Measurements from ENCODE around the gene GRID1.

The GRID1 gene

DNA sequence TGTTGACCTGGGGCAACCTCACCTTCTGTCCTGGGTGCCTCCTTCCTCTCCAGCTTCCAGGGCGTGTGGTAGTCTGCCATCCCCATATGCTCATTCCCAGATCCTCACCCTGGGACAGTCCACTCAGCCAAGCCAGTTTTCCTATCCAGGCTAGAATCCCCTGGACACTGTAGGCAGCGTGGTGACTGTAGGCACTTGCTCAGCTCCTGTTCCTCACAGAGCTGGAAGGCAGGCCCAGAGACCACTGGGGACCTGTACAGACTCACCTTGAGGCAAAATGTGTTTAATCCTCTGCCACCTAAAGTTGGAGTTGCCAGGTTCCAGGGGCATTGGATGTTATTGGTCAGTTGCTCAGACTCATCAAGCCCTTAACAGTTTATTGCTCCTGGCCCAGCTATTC, 2.4 kb upstream of the GRID1 start:
- DNase-seq, result peak; percentile 3

DNA sequence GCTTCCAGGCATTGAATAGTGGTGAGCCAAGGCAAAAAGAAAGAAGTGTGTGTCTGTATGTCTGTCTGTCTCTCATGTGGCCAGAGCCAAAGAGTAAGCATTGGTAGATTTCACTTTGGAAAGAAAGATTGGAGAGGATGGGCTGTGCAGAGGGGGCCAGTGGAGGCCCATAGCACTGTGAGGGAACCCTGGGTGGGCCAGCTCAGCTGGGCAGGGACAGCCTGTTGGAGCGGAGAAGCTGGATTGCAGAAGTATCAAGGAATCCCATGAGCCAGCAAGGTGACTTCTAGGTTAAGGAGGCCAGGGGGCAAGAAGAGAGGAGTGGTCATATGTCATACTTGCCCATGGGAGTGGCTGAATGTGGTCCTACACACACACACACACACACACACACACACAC, 1.5 kb upstream of the GRID1 start:
- DNase-seq, result no peak

DNA sequence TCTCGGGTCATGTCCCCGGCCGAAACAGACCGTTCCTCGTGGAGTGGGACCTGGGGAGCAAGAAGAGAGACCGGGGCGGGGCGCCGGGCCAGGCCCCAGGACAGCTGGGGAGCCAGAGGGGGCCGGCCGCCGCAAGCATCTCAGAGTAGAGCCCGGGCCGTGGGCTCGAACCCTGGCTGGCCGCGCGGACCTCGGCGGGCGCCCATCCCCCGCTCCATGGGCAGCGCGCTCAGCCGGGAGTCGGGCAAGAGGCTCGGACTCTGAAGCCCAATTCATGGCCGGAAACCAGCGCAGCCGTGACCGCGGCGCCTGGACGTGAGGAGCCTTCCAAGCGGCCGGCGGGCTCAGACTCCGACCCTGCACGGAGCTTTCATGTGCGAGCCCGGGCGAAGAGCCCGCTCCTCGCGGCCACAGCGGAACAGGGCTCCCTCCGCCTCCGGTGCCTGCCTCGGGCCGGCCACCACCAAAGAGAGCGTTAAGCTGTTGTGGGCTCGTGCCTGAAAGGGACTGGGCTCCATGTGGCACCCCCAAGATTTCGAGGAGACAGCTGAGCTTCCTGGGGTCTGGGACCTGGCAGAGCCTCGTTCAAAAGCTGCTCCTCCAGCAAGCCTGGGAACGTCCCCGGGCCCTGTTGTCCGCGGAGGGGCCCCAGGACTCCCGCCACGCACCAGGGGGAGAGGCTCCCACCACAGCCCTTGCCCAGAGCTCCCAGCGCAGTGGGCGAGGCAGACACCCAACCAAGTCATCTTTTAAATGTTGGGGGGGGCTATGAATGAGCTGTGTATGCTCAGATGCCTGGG, 757 bp upstream of the GRID1 start:
- peak; percentile 10 for DNase-seq

DNA sequence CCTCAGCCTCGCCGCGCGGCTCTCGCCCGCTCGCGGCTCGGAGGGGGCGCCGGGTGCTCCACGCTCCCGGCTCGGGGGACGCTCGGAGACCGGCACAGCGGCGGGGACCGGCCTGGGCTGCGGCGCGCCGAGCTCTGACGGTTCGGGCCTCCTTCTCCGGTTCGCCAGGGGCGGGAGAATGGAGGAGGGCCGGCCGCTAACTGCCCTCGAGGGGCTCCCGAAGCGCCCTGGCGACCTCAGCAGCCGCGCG, 232 bp upstream of the GRID1 start:
- DNase-seq, result peak; percentile 14

DNA sequence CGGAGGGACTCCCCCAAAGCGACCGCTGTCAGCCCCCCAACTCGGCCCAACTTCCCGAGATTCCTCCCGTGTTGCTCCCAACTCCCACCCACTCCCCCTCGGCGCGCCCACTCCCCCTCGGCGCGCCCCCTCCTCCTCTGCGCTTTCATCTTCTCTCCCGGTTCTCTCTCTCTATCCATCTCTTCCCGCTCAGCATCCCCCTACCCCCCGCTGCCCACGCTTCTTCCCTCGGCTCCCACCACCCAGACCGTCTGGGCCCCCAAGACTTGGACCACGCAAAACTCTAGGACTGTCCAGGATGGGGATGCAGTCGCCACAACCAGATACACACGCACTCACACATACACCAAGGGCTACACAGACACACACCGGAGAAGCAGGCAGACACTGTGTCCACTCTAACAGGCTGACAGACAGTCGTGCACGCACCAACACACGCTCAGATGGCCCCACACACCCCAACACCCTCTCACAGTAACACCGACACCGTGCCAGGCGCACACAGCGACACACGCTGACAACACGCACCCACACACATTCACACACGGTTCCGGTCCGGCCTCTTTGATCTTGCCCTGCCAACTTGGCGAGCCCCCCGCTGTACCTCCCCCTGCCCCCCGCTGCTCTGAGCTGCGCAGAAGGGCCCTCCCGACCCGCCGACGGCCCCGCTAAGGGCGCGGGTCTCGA, 1.1 kb downstream of the GRID1 start:
- peak; percentile 11 for DNase-seq

DNA sequence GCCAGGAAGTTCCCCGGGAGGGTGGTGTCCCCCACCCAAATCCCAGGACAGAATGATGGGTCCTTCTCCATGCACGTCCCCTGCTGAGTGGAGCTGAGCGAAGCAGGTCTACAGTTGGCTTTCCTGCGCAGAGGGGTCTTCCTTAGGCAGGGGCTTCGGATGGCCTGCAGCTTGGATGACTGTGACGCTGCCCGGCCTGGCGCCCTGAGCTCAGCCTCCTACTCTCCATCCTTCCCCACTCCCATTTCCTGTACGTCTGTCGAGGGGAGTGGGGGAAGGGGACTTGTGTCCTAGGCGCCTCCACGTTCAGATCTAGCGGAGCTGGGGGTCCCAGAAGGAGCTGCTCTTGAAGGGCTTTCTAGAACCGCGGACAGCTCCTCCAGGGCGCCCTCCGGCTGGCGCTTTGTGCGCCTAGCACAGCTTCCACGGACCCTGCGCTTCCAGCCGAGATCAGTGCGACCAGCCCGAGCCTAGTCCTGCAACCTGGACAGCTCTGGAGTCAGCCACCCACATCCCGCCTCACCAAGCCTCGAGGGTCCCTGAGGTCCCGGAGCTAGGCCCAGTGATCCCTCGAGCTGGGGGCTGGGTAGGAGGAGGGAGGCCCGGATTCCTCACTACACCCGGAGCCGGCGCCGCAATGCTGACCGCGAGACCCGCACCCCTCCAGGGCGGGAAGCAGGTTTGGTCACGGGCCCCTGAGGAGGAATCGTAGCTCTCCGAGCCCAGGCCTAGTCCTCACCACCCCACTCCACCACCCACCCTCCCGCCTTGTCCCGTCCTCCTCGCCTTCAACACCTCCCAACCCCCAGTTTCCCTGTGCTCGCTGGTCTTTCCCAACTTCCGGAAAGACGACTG, 1.9 kb downstream of the GRID1 start:
- DNase-seq, result peak; percentile 12

DNA sequence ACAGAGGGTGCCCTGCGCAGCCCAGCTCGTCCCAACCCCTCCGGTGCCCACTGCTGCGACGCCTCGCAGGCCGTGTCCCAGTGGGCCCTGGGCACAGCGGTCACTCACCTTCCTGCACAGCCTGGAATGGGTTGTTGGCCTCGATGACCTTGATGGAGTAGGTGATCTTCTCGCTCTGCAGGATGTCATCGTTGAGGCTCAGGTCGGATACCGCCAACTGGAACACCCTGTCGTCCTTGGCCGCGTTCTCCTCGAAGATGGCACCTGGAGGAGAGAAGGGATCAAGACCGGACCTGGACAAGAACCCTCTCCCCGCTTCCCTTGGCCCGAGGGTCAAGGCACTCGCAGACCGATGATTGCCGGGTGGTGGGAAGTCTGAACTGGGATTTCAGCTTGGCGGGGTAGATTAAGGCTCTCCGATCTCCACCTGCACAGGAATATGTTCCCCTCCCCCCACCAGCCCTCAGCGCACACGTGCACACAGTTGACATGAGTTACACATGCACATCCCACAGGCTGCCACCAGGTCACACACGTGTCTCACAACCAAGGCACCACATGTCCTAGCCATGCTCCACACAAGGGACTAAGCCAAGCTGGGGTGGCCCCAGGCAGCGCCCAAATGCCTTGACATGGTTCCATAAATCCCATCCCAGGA, 2.6 kb downstream of the GRID1 start:
- peak; percentile 9 for DNase-seq

DNA sequence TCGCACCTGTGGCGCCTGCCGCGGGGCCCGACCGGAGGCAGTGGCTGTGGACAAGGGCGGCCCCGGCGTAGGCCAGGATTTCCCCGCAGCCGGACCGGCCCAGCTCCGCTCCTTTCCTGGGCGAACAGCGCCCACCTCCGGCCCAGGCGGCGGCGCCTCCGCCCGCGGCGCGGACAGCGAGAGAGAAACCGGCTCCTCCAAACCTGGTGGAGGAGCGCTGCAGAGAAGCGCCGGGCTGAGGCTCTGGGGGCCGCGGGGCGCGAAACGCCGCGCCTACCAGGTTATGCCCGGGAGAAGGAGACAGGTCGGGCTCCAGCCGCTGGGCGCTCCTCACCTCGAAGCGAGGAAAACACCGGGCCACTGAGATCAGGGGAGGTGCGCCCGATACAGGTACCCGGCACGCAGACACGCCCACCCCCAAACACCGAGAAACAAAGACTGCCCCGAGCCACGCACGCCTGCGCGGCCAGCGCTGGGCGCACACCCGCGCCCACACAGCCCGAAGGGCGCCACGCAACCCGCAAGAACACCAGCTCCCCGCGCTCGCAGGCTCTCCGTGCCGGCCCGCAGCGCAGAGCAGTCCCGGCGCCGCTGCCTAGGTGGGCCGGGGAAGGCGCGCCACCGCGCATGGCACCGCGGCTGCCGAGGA, 3.3 kb downstream of the GRID1 start:
- peak; percentile 13 for DNase-seq

DNA sequence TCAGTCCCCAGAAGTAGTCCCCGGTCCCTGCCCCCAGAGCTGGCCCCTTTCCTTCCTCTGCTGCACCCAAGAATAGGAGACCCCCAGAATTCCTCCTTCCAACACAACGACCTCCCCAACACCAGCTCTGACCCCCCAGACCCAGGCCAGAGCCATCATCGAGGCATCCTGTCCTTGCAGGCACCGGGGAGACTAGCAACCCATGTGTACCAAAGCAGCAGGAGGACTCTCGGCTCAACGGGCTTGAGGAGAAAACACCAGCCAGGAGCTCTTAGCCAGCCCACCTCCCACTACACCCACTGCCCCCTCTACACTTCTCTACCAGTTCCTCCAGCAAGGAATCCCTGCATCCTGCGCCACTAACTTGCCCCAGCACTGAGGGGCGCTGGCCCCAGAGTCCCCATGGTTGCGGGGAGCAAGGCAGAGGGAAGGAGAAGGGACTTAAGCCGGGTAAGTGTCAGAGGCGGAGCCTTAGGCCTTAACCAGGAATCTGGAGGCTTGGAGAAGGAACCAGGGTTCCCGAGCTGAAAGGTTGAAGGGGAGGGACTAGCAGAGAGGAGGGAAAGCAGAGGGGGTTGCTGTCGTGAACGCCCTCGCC, 3.9 kb downstream of the GRID1 start:
- DNase-seq, result peak; percentile 4

DNA sequence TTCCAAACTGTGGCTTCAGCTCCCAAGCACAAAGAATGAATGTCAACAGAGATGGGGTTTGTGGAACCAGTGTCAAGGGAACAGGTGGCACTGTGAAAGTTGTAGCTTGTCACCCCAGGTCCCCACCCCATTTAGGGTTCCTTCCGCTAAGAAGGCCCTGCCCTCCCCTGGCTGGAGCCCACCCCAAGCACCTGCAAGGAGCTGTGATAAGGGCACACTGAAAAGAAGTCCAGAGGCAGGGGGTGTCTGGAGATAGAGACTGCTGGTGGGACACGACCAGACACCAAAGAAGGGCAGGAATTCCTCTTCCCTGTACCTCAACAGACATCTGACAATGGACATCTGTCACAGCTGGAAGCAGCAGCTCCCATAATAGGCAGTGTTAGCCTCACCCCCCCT, 4.5 kb downstream of the GRID1 start:
- DNase-seq, result peak; percentile 4

DNA sequence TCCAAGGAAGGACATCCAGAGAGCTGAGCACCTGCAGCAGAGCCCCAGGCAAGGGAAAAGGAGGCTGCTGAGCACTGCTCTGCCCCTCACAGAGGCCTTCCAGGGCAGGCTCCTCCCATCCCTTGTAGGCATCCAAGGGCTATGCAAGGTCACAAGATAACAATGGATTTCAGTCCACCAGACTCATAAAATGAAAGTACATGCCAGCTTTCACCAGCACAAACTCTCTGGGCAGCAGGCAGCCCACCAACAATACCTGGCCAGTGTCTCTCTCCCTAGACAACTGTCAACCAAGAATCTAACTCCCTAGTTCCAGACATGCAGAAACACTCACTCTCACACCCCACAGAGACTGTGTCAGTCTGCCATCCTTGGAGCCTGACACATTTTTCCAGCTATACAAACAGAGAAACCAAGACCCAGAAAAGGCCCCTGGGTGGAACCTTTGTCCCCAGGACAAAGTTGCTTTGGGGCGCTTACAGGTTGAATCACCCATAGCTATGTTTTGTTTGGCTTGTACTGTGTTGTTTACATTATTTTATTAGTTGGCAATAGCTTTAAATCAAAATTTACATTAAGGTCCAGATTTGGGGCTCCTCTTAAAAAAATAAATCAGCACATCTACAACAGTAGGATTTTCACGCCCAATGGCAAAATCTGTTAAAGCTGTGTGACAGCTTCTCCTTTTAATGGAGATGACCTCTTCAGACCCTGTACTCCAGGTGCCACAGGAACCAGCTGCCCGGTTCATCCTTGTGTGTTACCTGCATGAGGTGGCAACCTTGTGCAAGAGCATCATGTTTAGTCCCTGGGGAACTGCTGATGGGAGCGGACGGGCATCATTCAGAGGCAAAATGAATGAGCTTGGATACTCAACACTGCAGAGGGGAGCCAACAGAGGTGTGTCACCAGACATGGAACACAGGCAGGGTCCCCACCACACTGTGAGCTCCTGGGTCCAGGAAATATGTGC, 5.2 kb downstream of the GRID1 start:
- no peak for DNase-seq

DNA sequence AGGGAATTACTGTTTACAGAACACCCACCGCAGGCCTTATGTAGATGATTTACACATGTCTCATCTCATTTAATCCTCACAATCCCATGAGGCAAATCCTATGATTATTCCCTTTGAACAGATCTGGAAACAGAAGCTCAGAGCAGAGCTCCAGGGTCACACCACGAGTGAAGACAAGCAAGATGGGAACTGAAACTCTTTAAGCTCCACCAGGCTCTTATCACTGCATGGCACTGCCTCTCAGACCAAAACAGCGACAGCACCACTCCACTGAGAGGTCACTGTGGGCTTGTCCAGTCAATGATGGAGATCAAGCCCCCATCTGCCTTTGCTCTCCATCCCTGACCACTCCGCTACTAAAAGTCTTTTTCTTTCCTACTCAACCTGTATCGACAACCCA, 5.9 kb downstream of the GRID1 start:
- no peak for DNase-seq

DNA sequence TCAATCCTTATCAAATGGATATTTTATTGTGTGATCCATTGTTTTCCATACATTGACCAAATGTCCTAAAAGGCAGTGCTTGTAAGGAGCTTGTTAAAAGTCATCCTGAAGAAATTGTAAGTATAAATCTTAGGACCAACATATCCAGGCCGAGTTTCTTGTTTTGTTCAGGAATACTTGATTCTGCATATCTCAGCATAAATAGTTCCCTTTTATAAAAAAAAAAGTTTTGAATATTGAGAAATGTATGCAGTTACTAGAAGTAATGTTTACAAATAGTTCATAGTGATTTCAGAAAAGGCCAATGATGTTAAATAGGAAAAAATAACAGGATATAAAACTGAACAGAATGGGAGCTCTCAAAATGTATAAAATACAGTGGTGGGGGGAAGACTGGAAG, 6.6 kb downstream of the GRID1 start:
- DNase-seq, result no peak

DNA sequence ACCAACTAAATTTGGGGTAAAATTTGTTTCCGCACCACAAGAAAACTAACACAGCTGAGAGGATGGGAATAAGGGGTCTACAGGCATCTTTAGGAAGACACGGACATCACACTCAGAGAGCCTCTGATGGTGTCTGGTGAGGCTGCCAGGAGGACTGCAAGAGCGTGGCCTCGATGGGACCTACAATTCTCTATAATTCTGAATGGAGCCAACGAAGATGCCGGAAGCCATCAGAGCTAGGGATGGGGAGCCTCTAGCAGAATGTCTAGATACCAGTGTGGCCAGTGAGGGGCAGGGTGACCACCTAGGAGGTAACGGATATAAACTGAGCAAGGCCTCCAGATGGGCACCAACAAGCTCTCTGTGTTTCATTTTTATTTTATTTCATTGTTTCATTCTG, 7.5 kb downstream of the GRID1 start:
- DNase-seq, result no peak

DNA sequence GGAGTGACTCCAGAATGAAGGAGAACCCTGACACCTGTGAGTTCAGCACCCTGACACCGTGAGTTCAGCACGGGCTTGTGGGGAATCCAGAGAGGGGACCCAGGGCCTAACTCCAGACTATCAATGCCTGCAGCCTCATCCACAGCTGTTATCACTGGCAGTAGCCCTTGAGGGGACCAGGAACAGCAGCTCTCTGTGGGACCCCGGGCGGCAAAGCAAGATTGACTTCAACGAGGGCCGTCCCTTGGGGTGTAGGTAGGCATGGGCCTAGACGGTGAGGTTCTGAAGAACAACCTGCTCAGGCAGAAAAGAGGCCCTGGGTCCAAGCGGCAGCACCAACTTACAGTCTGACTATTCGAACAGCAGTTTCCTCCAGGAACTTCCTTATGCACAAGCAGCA, 8.9 kb downstream of the GRID1 start:
- no peak for DNase-seq

DNA sequence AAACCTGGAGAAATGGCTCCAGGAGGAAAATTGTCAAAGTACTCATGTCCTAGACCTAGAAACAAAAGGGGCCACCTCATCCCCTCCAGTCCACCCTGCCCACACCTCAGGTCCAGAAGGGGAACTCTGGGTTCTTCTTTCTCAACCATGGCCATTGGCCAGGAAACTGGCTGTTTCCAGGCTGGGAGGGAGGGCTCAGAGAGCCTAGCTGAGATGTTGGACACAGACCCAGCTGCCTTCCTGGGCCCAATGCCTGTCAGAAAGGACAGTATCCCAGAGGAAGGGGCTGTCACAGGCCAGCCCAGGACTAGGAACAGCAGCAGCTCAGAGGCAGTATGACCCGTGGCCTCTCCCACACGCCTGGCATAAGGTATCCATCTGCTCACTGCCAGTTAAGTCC, 9.6 kb downstream of the GRID1 start:
- no peak for DNase-seq

DNA sequence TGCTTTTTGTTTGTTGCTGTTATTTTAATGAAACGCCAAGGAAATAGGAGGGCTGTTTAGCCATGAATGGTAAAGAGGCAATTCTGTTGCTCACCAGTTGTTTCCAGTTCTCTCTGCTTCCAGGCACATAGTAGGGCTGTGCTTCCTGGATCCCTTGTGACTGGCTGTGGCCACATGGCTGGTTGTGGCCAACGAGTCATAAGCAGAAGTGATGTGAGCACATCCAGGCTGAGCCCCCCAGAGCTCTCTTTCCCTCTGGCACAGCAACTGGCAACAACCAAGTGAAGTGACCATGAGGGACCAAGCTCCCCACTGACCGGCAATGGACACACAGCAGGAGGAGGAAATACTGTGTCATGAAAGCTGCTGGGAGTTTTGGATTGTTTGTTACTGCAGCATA, 10.3 kb downstream of the GRID1 start:
- DNase-seq, result no peak

DNA sequence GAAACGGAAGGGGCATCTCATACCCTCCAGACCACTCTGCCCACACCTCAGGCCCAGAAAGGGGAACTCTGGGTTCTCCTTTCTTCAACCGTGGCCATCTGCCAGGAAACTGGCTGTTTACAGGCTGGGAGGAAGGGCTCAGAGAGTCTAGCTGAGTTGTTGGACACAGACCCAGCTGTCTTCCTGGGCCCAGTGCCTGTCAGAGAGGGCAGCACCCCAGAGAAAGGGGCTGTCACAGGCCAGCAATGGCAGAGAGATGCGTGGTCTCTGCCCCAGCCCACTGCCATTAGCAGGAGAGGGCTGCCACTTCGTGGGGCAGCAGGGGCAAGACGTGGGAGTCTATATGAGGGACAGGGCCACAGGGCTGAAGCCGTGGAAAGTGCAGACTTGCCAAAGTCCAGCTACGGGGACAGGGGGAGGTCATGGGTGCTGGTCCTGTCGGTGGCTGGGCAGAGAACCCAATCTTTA, 11.0 kb downstream of the GRID1 start:
- DNase-seq, result no peak

DNA sequence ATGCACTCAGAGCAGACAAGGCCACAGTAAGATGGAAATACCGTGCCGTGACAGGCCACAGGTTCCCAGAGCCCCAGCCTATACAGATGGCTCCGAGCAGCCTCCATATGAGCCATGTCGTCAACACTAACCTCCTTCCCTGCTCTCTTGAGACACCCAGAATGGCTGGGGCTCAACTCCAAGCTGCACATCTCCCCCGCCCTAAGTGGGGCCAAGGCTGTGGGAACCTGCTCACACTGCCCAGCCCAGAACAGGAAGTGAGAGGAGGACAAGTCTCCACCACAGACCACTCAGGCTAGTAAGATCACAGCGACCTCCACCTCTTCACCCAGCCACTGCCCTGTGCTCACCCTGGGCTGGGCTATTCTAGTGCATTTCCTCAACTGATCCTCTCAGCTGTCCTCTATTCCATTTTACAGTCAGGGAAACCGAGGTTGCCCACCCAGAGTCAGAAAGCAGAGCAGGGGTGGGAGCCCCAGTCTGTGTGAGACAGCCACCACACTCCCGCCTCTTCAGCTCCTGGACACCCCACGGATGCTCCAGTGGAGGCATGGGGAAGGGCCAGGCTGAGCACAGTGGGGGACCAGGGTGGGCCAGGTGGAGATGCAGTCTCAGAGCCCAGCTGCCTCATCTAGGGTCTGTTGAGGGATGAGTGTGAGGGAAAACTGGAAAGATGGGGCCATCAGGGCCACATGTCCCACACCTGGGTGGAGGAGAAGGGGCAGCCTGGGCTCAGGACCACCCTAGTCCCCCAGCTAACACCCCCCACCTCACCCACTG, 11.6 kb downstream of the GRID1 start:
- DNase-seq, result no peak

Measured in activated CD8-positive, alpha-beta memory T cell treated with anti-CD3 and anti-CD28 coated beads, Interleukin-2, amount 50 U/mL, for 4 hours (primary cell).